Upper lobe of left lung (tissue), 4 donors: ENCODE measurements around the gene TFPI.

ENCODE experiments used
- EP300 ChIP-seq, 4 donors: sonication (generic); formaldehyde crosslinking; IDR thresholded peaks; one replicate each; pipeline ENCODE4 v1.5.1; 2017; ENCODE audit warnings: antibody characterized with exemption in 4 of 4, control low read depth in 2 of 4
- POLR2A ChIP-seq, 4 donors: fragments of 450-650 bp; IDR thresholded peaks; one replicate each; pipeline ENCODE4 v1.5.1; 2016 to 2017; ENCODE audit warnings: antibody characterized with exemption in 4 of 4, mild to moderate bottlenecking in 2 of 4
- POLR2AphosphoS5 ChIP-seq, 2 donors: sonication (generic); formaldehyde crosslinking; IDR thresholded peaks; one replicate each; pipeline ENCODE4 v1.5.1; 2017; ENCODE audit warnings: antibody characterized with exemption in 2 of 2
- TF ChIP-seq, protein P1 (sequence below), 6 experiments: fragments of 450-650 bp in 4 of 6; fragments of 200-600 bp in 2 of 6; sonication (generic) in 2 of 6; IDR thresholded peaks; one replicate each; pipeline ENCODE4 v1.5.1; 2016 to 2019; ENCODE audit warnings: antibody characterized with exemption in 6 of 6

DNA sequence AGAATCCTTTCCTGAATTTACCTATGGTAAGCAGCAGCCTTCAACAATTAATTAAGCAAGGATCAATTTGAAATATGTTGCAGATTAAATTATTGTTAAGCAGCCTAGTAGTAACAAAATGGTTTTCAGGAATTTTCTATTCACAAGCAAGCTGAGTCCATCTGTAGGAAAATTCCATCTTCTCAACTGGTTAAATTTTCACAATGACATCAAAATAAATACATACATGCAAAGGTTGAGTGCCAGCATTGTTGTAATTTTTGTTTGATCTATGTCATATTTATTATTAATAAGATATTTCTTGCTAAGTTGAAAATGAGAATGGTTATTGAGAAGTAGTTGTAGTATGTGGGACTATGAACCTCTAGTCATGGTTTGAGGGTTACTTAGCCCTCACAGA, 15.3 kb upstream of the TFPI start:
- TF ChIP-seq POLR2A (IDR thresholded peaks at IDR 0.05) (no peak), POLR2AphosphoS5 (IDR thresholded peaks at IDR 0.05) (no peak), EP300 (IDR thresholded peaks at IDR 0.05) (no peak)
- TF ChIP-seq, protein P1, sequence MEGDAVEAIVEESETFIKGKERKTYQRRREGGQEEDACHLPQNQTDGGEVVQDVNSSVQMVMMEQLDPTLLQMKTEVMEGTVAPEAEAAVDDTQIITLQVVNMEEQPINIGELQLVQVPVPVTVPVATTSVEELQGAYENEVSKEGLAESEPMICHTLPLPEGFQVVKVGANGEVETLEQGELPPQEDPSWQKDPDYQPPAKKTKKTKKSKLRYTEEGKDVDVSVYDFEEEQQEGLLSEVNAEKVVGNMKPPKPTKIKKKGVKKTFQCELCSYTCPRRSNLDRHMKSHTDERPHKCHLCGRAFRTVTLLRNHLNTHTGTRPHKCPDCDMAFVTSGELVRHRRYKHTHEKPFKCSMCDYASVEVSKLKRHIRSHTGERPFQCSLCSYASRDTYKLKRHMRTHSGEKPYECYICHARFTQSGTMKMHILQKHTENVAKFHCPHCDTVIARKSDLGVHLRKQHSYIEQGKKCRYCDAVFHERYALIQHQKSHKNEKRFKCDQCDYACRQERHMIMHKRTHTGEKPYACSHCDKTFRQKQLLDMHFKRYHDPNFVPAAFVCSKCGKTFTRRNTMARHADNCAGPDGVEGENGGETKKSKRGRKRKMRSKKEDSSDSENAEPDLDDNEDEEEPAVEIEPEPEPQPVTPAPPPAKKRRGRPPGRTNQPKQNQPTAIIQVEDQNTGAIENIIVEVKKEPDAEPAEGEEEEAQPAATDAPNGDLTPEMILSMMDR (IDR thresholded peaks at IDR 0.05): no peak
